ENCODE data around the gene RAB14.
"Not testable (repeated sequence)": the region's sequence is repeated elsewhere in the genome, so short reads cannot be mapped to it uniquely, and the experiment has no call there.

Gene RAB14

DNA sequence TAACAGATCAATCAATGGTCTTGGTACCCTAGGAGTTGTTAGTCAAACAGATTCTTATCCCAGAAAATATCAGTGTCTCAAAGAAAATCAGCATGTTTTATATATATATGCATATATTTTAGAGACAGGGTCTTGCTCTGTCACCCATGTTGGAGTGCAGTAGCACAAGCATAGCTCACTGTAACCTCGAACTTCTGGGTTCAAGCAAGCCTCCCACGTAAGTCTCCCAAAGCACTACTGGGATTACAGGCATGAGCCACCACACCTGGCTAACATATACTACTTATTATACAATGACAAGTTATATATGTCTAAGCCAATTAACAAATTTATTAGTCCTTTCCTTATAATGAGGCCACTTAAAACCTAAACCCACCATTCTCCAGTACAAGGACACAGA is 10.4 kb downstream of the RAB14 start:
- no peak for DNase-seq (ENCODE audit: low read depth in 3 of 3)

DNA sequence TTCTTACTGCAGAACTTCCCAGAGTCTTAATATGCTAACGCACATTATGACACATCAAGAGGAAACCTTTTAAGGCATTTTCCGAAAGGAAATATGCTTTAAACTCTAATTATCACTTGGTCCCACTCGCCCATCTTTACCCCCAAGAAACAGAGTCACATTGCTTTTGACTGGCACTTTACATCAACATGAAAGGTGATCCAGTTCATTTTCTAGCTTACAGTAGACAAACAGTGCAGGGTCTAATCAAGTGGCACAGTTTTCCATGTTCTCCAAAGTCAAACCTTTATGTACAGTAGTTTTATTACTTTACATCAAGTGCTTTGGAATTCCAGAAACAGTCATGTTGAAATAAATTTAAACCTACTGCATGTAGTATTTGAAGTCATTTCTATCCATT is 12.0 kb downstream of the RAB14 start:
- DNase-seq (ENCODE audit: low read depth in 3 of 3) = no peak

DNA sequence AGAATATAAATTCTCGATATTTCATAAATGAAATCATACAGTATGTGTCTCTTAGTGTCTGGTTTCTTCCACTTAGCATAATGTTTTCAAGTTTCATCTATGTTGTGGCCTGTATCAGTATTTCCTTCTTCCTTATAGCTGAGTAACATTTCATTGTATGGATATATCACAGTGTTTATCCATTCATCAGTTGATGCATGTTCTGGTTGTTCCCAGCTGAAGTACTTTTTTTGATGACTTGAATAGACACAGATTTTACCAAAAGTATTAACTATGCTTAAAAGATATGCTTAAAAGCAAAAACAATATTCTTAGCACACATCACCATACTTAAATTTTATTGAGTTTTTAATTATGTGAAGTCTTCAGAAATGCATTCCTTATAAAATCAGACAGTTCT is 12.7 kb downstream of the RAB14 start:
- no peak for DNase-seq (ENCODE audit: low read depth in 3 of 3)

DNA sequence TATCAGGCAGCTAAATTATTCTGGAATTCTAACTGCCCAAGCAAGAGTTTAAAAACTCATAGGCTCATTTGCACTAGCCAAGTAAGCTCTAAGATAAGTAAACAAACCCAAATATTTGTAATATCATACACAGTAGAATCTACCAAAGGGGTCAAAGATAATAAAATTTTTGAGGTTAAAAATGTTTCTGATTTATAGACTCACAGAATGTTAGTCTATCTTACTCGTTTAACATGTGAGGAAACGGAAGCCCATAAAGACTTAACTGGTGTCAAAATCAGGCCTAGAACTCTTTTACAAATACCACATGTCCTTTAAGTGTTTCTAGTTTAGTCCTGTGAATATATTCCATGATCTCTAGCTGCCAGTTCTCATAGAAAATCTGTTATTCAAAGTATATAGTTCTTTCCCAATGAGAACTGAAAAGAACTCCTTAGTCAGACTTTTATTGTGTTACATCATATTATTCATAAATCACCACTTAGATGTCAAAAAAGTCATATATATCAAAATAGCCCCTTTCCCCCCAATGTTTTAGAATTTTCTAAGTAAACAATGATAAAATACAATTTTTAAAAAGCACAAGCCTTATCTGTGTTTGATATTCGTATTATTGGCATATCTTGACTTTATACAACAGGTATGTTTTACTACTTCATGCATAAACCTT is 13.9 kb downstream of the RAB14 start:
- DNase-seq (ENCODE audit: low read depth in 3 of 3) = no peak

DNA sequence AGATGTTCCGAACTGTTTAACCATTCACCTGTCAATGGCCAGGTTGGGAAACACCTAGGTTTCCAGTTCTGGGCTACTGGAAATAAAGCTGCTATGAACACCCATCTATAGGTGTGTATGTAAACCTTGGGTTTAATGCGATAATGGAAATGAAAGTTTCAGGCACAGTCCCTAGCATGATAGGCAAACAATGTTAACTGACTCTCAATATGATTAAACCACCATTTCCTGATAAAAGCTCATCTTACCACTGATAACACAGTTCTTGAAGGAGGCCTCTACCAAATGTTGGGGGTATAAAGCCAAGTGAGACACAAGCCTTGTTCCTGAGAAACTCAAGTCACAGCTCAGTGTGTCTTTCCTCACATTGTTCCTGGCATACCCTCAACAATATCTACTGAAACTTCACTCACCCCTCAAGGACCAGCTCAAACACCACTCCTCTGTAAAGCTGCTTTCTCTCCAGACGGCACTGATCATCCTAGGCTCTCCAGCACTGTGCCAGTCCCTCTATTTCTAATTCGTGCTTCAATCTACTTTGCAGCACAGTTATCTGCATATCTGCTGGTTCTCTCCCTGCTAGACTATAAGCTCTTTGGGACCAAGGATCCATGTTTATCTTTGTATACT is 15.8 kb downstream of the RAB14 start:
- no peak for DNase-seq (ENCODE audit: low read depth in 3 of 3)

DNA sequence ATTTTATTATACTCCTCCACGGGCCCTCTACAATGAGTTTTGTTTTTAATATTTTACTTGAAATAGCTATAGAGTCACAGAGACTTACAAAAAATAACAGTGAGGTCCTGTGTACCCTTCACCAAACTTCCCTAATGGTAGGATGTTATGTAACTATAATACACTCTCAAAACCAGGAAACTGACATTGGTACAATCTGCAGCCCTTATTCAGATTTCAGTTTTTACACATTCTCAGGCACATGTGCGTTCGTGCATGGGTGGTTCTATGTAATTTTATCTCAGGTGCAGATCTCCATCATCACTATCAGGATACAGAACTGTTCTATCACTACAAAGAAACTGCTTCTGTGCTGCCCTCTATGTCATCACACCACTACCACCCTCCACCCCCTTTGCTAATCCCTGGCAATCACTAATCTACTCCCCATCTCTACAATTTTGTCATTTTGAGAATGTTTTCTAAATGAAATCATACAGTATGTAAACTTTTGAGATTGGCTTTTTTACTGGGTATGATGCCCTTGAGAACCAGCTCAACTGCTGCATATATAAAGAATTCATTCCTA is 16.4 kb downstream of the RAB14 start:
- no peak for DNase-seq (ENCODE audit: low read depth in 3 of 3)

DNA sequence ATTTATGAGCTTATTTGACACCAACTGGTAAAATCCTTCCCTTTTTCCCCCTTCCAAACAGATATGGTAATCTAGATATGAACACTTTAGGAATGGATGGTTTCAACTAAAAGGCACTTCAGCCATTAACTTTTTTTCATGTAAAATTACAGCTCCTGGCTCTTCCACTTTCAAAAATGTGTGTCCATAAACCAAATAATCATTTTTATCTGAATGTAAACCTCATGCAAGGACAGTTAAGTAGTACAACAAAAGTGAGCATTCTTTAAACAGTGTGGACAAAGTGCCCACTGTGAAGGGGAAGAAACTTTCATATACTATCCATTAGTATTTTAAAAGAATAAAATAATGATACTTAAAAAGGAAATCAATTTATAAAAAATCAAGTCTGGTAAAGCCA is 17.2 kb downstream of the RAB14 start:
- DNase-seq (ENCODE audit: low read depth in 3 of 3) = no peak

DNA sequence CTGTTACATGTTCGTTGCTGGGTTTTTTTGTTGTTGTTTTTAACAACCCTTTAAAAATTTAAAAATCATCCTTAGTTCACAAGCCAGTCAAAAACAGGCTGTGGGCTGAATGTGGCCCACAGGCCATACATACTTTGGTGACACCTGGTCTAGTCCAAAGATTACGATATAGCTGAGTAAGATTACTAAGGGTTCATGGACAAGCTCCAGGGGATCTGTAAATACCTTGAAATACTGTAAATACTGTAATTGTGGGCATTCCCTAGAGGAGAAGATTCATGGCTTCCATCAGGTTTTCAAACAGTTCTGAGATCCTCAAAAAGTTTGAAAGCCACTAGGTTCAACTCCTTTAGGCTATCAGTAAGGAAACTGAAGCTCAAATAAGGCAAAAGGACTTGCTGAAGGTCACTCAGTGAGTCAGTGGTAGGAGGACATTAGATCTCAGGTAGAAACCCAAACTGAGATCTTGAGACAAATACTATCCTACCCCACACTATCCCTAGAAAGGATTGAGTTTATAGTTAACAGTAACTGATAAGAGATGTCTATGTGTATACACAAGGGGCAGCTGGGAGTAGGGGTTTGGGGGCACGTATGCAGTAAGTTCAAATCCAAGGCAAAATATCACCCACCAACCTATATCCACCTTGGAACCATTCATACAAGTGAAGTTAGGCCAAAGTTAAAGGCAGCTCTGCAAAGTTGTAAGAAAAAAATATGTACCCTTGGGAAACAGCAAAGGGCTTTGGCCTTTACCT is 17.8 kb downstream of the RAB14 start:
- DNase-seq (ENCODE audit: low read depth in 3 of 3) = no peak

DNA sequence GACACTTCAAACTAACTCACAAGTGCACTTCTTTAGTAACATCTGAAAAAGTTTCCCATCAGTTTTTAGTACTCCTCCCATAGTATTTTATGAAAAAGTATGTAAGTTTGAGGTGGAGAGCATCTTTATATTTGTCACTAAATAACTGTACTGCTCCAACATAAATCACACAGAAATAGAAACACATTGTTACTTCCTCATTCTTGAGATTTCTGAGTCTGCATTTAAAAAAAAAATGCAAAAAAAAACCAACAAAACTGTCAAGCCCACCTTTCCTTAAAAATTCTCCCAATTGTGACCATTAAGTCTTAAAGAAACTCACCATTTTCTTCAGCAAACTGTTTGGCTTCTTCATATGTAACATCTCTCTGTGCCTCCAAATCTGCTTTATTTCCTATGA is 18.7 kb downstream of the RAB14 start:
- no peak for DNase-seq (ENCODE audit: low read depth in 3 of 3)

DNA sequence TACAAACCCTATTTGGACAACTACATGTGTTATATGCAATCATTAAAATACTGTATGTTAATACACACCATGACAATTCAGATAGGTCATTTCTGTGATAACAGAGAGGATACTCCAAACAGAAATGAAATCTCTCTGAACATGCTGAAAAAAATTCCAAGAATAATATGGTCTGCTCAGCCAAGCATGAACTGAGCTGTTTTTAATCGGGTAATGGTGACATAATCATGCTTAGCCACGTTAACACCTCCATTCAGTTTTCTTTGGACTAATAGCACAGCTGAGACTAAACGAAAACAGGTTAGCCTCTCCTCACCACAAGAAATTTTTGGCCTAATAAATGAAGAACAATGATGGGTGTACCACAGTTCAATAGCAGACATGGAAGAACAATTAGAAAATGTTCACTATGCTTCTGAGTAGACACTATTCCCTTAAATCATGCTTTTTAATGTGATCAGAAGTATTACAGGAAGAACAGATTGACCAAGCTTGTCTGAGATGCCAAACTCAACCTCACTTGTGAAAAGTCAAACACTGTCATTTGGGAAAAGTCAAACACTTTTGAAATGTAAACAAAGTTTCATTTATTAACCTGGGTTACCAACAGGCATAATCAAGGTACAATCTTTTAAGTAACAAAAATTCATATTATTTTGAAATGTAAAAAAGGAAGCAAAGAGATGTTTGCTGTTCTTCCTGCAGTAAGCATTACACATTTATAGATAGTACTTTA is 19.4 kb downstream of the RAB14 start:
- no peak for DNase-seq (ENCODE audit: low read depth in 3 of 3)

DNA sequence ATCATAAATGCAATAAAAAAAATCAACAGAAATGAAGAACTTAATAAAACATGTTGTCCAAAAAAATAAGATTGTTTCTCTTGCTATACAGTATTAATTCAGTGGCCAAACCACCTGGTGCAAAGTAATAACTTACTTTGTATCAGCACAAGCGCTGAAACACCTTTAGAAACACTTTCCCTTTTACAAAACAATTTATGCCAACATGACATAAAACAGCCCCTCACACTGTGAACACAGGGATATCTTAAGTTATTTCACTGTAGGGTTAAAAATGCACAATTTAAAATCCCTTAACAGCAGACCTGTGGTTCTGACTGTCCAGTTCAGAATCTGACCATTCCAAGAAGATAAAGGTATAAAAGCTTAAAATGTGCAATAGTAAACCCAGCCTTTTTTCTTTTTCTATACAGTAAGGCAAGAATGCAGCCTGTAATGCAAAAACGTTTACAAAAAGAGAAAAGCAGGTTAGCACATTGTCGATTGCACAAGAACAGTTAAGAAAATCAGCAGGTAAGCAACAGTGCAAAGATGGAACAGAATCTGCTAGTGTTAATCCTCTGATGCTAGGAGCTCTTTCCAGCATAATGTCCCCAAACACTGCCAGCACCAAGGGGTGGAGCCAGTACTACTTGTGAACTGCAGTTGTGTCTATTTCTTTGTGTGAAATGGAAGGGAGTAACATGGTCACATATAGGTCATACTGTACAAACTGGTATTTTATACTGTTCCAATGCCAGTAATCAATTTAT is 21.6 kb downstream of the RAB14 start:
- DNase-seq (ENCODE audit: low read depth in 3 of 3) = no peak

DNA sequence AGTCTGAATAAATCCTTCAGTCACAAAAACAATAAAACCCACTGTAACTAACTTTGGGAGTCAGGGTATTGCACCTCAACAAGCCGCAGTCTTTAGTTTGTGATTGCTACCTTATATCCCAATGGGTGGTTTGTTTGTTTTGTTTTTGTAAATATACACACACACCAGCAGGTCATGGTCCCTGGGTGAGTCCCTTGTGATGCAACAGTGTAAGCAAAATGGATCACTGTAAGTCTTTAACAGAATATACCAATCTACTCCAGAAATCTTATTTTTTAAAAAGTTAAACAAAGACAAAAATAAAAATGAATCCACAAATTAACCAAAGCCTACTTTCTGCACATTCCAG is 22.3 kb downstream of the RAB14 start:
- not testable (repeated sequence) for DNase-seq (ENCODE audit: low read depth in 3 of 3)

DNA sequence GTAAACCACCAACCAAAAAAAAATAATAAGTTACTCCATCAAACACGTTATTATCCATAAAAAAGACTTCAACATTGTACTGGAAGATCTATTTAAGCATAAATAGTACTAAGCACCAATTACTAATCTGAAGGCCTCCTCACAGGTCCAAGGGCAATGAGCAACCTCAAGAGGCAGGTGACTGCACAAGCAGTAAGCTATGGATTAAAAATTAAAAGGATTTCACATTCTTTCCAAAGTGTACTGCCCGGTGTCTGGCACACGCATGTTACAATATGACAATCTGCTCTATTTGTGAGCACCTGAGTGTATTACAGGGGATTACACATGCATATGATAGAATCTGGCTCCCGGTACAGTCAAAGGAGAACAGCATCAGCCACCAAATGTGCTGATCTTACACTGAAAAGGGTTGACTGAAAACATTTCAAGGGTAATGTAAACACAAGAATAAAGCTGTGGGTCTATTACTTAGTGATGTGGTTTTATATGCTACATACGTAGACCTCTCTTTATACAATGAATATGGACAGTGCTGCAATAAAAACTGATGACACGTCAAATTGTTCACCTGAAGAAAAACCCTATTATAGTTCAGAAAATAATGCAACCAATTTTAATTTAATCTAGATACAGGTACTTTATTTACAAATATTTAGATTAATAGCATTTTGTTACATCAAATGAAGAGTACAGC is 22.8 kb downstream of the RAB14 start:
- no peak for DNase-seq (ENCODE audit: low read depth in 3 of 3)

DNA sequence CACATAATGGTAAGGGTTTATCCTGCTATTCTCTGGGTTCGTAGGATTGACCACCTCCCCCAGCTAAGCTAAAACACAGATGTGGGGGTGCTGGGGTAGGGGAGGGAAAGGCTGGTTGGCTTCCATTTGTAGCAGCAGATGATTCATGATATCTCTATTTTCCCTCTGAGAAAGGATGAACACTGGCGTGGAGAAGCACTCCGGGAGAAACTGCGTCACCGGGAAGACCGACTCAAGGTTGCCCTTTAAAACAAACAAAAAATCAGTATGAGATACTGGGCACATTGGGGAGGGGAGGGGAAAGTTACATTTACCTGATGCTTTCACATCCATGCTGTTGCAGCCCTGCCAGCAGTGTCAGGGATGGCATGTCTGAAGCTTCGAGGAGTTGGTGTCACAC is 28.2 kb downstream of the RAB14 start:
- DNase-seq (ENCODE audit: low read depth in 3 of 3) = no peak

DNA sequence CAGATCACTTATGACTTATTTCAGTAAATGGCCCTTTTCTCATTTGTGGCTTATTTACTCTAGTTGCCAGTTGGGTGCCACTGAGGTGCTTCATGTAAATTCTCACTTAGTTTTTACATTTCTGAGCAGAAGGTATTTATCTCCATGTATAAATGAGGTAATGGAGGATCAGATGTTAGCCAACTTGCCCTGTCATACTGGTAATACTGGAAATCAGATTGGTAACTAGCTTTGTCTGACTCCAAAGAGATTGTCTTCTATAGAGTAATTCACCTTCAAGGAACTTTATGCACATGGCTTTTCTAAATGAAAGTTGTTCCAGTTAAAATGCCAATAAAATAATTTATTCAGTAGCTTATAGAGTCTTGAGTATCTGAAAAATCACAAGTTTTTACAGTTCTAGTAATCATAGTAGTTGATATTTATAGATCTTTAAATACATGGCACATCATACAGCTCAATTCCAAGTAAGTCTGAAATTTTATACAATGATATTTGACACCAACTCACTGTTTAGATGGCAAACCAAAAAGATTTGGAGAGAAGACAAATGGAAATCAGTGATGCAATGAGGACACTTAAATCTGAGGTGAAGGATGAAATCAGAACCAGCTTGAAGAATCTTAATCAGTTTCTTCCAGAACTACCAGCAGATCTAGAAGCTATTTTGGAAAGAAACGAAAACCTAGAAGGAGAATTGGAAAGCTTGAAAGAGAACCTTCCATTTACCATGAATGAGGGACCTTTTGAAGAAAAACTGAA is 28.8 kb downstream of the RAB14 start:
- DNase-seq (ENCODE audit: low read depth in 3 of 3) = no peak

DNA sequence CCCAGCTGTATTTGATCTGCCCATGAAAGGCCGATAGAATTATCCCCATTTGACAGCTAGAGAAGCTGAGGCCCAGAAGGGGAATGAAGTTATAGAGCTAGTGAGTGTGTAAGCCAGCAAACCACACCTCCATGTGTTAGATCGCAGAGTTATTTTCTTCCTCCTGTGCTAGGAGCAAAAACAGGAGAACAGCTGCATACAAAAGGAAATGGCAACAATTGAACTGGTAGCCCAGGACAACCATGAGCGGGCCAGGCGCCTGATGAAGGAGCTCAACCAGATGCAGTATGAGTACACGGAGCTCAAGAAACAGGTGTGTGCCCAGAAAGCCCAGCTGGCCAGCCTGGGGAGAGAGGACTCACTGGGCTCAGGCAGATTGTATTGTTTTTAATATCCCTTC is 30.4 kb downstream of the RAB14 start:
- no peak for DNase-seq (ENCODE audit: low read depth in 3 of 3)

DNA sequence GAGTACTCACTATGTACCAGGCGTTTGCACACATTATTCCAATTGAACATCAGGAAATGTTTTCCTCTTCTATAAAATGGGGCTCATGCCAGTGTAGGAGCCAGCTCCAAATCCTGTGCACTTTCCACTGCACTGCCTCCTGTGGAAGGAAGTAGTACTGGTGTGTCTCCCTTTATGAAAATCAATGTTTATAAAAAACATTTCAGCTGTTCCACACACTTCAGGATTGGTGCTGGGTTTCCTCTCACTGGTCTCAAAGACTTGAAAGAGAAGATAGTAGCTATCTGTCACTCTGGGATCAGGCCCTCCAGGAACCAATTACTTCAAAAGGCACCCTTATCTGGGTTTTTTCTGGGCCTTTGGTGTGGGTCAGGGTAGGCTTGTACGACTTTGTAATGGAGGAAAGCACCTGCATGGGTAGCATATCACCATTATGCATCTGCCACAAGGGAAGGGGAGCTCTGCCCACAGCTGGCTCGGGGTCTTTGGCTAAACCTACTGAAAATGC is 32.5 kb downstream of the RAB14 start:
- no peak for DNase-seq (ENCODE audit: low read depth in 3 of 3)

DNA sequence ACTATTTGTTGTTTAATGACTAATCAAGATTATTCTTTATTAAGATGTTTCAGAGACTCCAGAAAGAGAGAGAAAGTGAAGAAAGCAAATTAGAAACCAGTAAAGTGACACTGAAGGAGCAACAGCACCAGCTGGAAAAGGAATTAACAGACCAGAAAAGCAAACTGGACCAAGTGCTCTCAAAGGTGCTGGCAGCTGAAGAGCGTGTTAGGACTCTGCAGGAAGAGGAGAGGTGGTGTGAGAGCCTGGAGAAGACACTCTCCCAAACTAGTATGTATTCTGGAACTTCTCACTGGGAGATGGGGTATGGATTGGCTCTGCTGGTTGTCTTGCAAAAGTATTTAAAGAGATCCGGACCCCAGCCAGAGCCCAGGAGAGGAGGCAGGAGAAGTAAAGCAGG is 33.6 kb downstream of the RAB14 start:
- DNase-seq (ENCODE audit: low read depth in 3 of 3) = no peak

DNA sequence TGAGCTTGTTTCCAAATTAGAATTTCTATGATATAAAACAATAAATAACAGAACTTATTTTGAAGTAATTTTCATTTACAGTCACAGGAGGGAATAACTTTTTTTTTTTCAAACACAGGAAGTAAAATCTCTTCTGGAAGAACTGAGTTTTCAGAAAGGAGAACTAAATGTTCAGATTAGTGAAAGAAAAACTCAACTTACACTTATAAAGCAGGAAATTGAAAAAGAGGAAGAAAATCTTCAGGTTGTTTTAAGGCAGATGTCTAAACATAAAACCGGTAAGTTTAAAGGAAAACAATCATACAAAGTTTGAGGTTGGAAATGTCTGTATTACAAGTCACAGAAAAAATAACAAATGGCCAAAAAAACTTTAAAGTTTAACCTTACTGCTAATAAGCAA is 41.6 kb downstream of the RAB14 start:
- no peak for DNase-seq (ENCODE audit: low read depth in 3 of 3)

DNA sequence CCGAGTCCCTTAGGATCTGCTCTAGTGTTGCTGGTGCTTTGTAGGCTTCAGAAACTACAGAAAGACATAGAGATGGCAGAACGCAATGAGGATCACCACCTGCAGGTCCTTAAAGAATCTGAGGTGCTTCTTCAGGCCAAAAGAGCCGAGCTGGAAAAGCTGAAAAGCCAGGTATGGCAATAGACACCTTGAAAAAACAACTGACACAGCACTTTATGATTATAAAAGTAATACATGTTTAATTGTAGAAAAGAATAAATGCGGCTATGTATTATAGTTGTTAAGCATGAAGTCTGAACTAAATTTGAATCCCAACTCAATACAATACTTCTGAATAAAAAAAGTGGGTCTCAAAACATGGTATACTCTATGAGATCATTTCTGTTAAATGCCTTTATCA is 43.7 kb downstream of the RAB14 start:
- no peak for DNase-seq (ENCODE audit: low read depth in 3 of 3)

All from stimulated activated CD4-positive, alpha-beta T cell treated with anti-CD3 and anti-CD28 coated beads, TNF-alpha, amount 100 ng/mL, for 24 hours (primary cell).